Measurements from ENCODE around the gene ZDHHC11B.
"Not testable (repeated sequence)": the region's sequence is repeated elsewhere in the genome, so short reads cannot be mapped to it uniquely, and the experiment has no call there.

Gene ZDHHC11B

GRCh38 chr5:765948-766631 is 18.4 kb downstream of the ZDHHC11B start:
- H3K9ac ChIP-seq (ENCODE audit: low read depth, low read length) = no peak overlapping the region
- no peaks in the 10 kb centered on the region for H3K4me1 ChIP-seq (ENCODE audit: control insufficient read depth, insufficient read depth, low read length)
- no peak overlapping the region for H3K4me3 ChIP-seq (ENCODE audit: low read depth, low read length)
- H3K27ac ChIP-seq (ENCODE audit: low read depth, low read length) = no peak overlapping the region
- H3K9me3 ChIP-seq (ENCODE audit: control insufficient read depth, insufficient read depth, low read length) = no peaks in the 10 kb centered on the region
- no peaks in the 10 kb centered on the region for H3K36me3 ChIP-seq (ENCODE audit: control insufficient read depth, insufficient read depth, low read length)
- H3K27me3 ChIP-seq (ENCODE audit: control insufficient read depth, insufficient read depth, low read length) = no peaks in the 10 kb centered on the region

- no peak overlapping the region for H3K9ac ChIP-seq (ENCODE audit: low read depth, low read length)
- H3K4me3 ChIP-seq (ENCODE audit: low read depth, low read length) = no peak overlapping the region
- no peaks in the 10 kb centered on the region for H3K4me1 ChIP-seq (ENCODE audit: control insufficient read depth, insufficient read depth, low read length)
- no peak overlapping the region for H3K27ac ChIP-seq (ENCODE audit: low read depth, low read length)
- no peaks in the 10 kb centered on the region for H3K27me3 ChIP-seq (ENCODE audit: control insufficient read depth, insufficient read depth, low read length)
- H3K36me3 ChIP-seq (ENCODE audit: control insufficient read depth, insufficient read depth, low read length) = no peaks in the 10 kb centered on the region
- no peaks in the 10 kb centered on the region for H3K9me3 ChIP-seq (ENCODE audit: control insufficient read depth, insufficient read depth, low read length)
Measured at GRCh38 chr5:763998-764781, 20.3 kb downstream of the ZDHHC11B start.

- no peaks in the 10 kb centered on the region for H3K9me3 ChIP-seq (ENCODE audit: control insufficient read depth, insufficient read depth, low read length)
- no peaks in the 10 kb centered on the region for H3K27me3 ChIP-seq (ENCODE audit: control insufficient read depth, insufficient read depth, low read length)
- no peak overlapping the region for H3K4me3 ChIP-seq (ENCODE audit: low read depth, low read length)
- no peaks in the 10 kb centered on the region for H3K4me1 ChIP-seq (ENCODE audit: control insufficient read depth, insufficient read depth, low read length)
- no peaks in the 10 kb centered on the region for H3K36me3 ChIP-seq (ENCODE audit: control insufficient read depth, insufficient read depth, low read length)
- no peak overlapping the region for H3K9ac ChIP-seq (ENCODE audit: low read depth, low read length)
- H3K27ac ChIP-seq (ENCODE audit: low read depth, low read length) = no peak overlapping the region
Measured at GRCh38 chr5:763397-763796, 21.1 kb downstream of the ZDHHC11B start.

- not testable (repeated sequence) for H3K4me1 ChIP-seq (ENCODE audit: control insufficient read depth, insufficient read depth, low read length); H3K4me3 ChIP-seq (ENCODE audit: low read depth, low read length); H3K36me3 ChIP-seq (ENCODE audit: control insufficient read depth, insufficient read depth, low read length); H3K9ac ChIP-seq (ENCODE audit: low read depth, low read length); H3K27me3 ChIP-seq (ENCODE audit: control insufficient read depth, insufficient read depth, low read length); H3K27ac ChIP-seq (ENCODE audit: low read depth, low read length); H3K9me3 ChIP-seq (ENCODE audit: control insufficient read depth, insufficient read depth, low read length)
Measured at GRCh38 chr5:762996-763395, 21.5 kb downstream of the ZDHHC11B start.

GRCh38 chr5:761854-762710 is 22.4 kb downstream of the ZDHHC11B start:
- Histone ChIP-seq H3K27ac (ENCODE audit: low read depth, low read length) (no peak overlapping the region), H3K36me3 (ENCODE audit: control insufficient read depth, insufficient read depth, low read length) (no peaks in the 10 kb centered on the region), H3K9ac (ENCODE audit: low read depth, low read length) (no peak overlapping the region), H3K9me3 (ENCODE audit: control insufficient read depth, insufficient read depth, low read length) (no peaks in the 10 kb centered on the region), H3K4me3 (ENCODE audit: low read depth, low read length) (no peak overlapping the region), H3K4me1 (ENCODE audit: control insufficient read depth, insufficient read depth, low read length) (no peaks in the 10 kb centered on the region), H3K27me3 (ENCODE audit: control insufficient read depth, insufficient read depth, low read length) (no peaks in the 10 kb centered on the region)

- no peaks in the 10 kb centered on the region for H3K4me1 ChIP-seq (ENCODE audit: control insufficient read depth, insufficient read depth, low read length)
- H3K27ac ChIP-seq (ENCODE audit: low read depth, low read length) = no peak overlapping the region
- H3K27me3 ChIP-seq (ENCODE audit: control insufficient read depth, insufficient read depth, low read length) = no peaks in the 10 kb centered on the region
- no peak overlapping the region for H3K4me3 ChIP-seq (ENCODE audit: low read depth, low read length)
- H3K9me3 ChIP-seq (ENCODE audit: control insufficient read depth, insufficient read depth, low read length) = no peaks in the 10 kb centered on the region
- no peaks in the 10 kb centered on the region for H3K36me3 ChIP-seq (ENCODE audit: control insufficient read depth, insufficient read depth, low read length)
- H3K9ac ChIP-seq (ENCODE audit: low read depth, low read length) = no peak overlapping the region
Measured at GRCh38 chr5:761059-761771, 23.3 kb downstream of the ZDHHC11B start.

- Histone ChIP-seq H3K9me3 (ENCODE audit: control insufficient read depth, insufficient read depth, low read length) (no peaks in the 10 kb centered on the region), H3K27me3 (ENCODE audit: control insufficient read depth, insufficient read depth, low read length) (no peaks in the 10 kb centered on the region), H3K4me3 (ENCODE audit: low read depth, low read length) (no peak overlapping the region), H3K27ac (ENCODE audit: low read depth, low read length) (no peak overlapping the region), H3K36me3 (ENCODE audit: control insufficient read depth, insufficient read depth, low read length) (no peaks in the 10 kb centered on the region), H3K4me1 (ENCODE audit: control insufficient read depth, insufficient read depth, low read length) (no peaks in the 10 kb centered on the region), H3K9ac (ENCODE audit: low read depth, low read length) (no peak overlapping the region)
Measured at GRCh38 chr5:760363-761058, 24.0 kb downstream of the ZDHHC11B start.

- Histone ChIP-seq H3K36me3 (ENCODE audit: control insufficient read depth, insufficient read depth, low read length) (no peaks in the 10 kb centered on the region), H3K9ac (ENCODE audit: low read depth, low read length) (no peak overlapping the region), H3K4me1 (ENCODE audit: control insufficient read depth, insufficient read depth, low read length) (no peaks in the 10 kb centered on the region), H3K27ac (ENCODE audit: low read depth, low read length) (no peak overlapping the region), H3K9me3 (ENCODE audit: control insufficient read depth, insufficient read depth, low read length) (no peaks in the 10 kb centered on the region), H3K4me3 (ENCODE audit: low read depth, low read length) (no peak overlapping the region), H3K27me3 (ENCODE audit: control insufficient read depth, insufficient read depth, low read length) (no peaks in the 10 kb centered on the region)
Measured at GRCh38 chr5:759781-760362, 24.7 kb downstream of the ZDHHC11B start.

GRCh38 chr5:759111-759751 is 25.3 kb downstream of the ZDHHC11B start:
- Histone ChIP-seq H3K9me3 (ENCODE audit: control insufficient read depth, insufficient read depth, low read length) (no peaks in the 10 kb centered on the region), H3K27ac (ENCODE audit: low read depth, low read length) (no peak overlapping the region), H3K4me3 (ENCODE audit: low read depth, low read length) (no peak overlapping the region), H3K4me1 (ENCODE audit: control insufficient read depth, insufficient read depth, low read length) (no peaks in the 10 kb centered on the region), H3K27me3 (ENCODE audit: control insufficient read depth, insufficient read depth, low read length) (no peaks in the 10 kb centered on the region), H3K9ac (ENCODE audit: low read depth, low read length) (no peak overlapping the region), H3K36me3 (ENCODE audit: control insufficient read depth, insufficient read depth, low read length) (no peaks in the 10 kb centered on the region)

GRCh38 chr5:758698-759053 is 25.9 kb downstream of the ZDHHC11B start:
- Histone ChIP-seq H3K4me3 (ENCODE audit: low read depth, low read length) (no peak overlapping the region), H3K9me3 (ENCODE audit: control insufficient read depth, insufficient read depth, low read length) (no peaks in the 10 kb centered on the region), H3K4me1 (ENCODE audit: control insufficient read depth, insufficient read depth, low read length) (no peaks in the 10 kb centered on the region), H3K9ac (ENCODE audit: low read depth, low read length) (no peak overlapping the region), H3K27me3 (ENCODE audit: control insufficient read depth, insufficient read depth, low read length) (no peaks in the 10 kb centered on the region), H3K36me3 (ENCODE audit: control insufficient read depth, insufficient read depth, low read length) (no peaks in the 10 kb centered on the region), H3K27ac (ENCODE audit: low read depth, low read length) (no peak overlapping the region)
